Esophagus muscularis mucosa (tissue), 4 donors: Measurements from ENCODE around the gene RNASE7. TPM values are rescaled to one million over a fixed set of nuclear protein-coding genes. Genes with fewer than 3 reads are reported as not detected.

Experiments used
- DNase-seq: peaks from one replicate; pipeline ENCODE4 v3.0.0-alpha.2; 2017; ENCODE audit errors: extremely low spot score
- H3K27ac ChIP-seq, 4 donors: fragments of 200-600 bp; sonication (generic); replicated peaks in 1 of 4; 1 replicate in 3 of 4; 2 replicates in 1 of 4; pipeline ENCODE4 v1.5.1; 2016 to 2019; ENCODE audit warnings: mild to moderate bottlenecking in 1 of 4
- H3K27me3 ChIP-seq, 4 donors: fragments of 200-600 bp; sonication (generic); one replicate each; pipeline versions ENCODE4 v1.5.1 to v1.6.0; 2016 to 2019
- H3K36me3 ChIP-seq, 4 donors: fragments of 200-600 bp; sonication (generic); one replicate each; pipeline ENCODE4 v1.5.1; 2016 to 2019
- H3K4me1 ChIP-seq, 4 donors: fragments of 200-600 bp; sonication (generic); one replicate each; pipeline ENCODE4 v1.5.1; 2016 to 2019
- H3K4me3 ChIP-seq, 4 donors: fragments of 200-600 bp; sonication (generic); 1 replicate in 2 of 4; 2 replicates in 2 of 4; pipeline ENCODE4 v1.5.1; 2016 to 2019; ENCODE audit warnings: mild to moderate bottlenecking in 4 of 4, moderate library complexity in 1 of 4
- H3K9me3 ChIP-seq, 4 donors: fragments of 200-600 bp; sonication (generic); 1 replicate in 3 of 4; 2 replicates in 1 of 4; pipeline ENCODE4 v1.5.1; 2016 to 2019
- EP300 ChIP-seq: sonication (generic); formaldehyde crosslinking; IDR thresholded peaks from one replicate; pipeline ENCODE4 v1.6.1; 2017; ENCODE audit warnings: antibody characterized with exemption
- POLR2A ChIP-seq: fragments of 450-650 bp; IDR thresholded peaks from one replicate; pipeline ENCODE4 v1.6.1; 2017; ENCODE audit warnings: antibody characterized with exemption, moderate library complexity, mild to moderate bottlenecking, low read depth
- POLR2AphosphoS5 ChIP-seq, 2 donors: sonication (generic); formaldehyde crosslinking; IDR thresholded peaks; one replicate each; pipeline ENCODE4 v1.6.1; 2017; ENCODE audit warnings: antibody characterized with exemption in 2 of 2
- WGBS: methylation state at CpG from one replicate; pipeline ENCODE4 v1.1.5; 2018; 5-methylcytosine and 5-hydroxymethylcytosine counted together
- intact Hi-C: fragments of 100-400 bp; cut with DNase I; formaldehyde crosslinking; loops from one replicate; pipeline ENCODE4 v1.15.1; 2023
- total RNA-seq, 4 donors: library from RNA; depleted of rRNA; stranded (reverse); fragments of >200 nt; gene quantifications; one replicate each; pipeline versions ENCODE4 v1.1.0 to v1.2.1, GENCODE V29; 2016
- TF ChIP-seq, protein P1 (sequence below), 3 experiments: fragments of 200-600 bp in 2 of 3; fragments of 450-650 bp in 1 of 3; sonication (generic) in 2 of 3; IDR thresholded peaks; one replicate each; pipeline ENCODE4 v1.5.1; 2017 to 2019; ENCODE audit warnings: antibody characterized with exemption in 3 of 3, mild to moderate bottlenecking in 2 of 3, moderate library complexity in 1 of 3

The RNASE7 gene
- total RNA-seq, 4 donors from 2014 or later: not detected

GRCh38 chr14:21017528-21018245 is 24.5 kb upstream of the RNASE7 start:
- Histone ChIP-seq H3K36me3 (peaks cover 23 to 64% (median 62%) of the 10 kb centered on the region in 4 donors), H3K4me1 (peaks cover 0 to 52% (median 25%) of the 10 kb centered on the region in 4 donors), H3K27ac (peak overlapping the region in 1 of 4 donors; percentile 7), H3K9me3 (no peaks in the 10 kb centered on the region), H3K27me3 (no peaks in the 10 kb centered on the region), H3K4me3 (no peak overlapping the region)
- TF ChIP-seq EP300 (no peak), POLR2AphosphoS5 (IDR thresholded peaks at IDR 0.05) (no peak), POLR2A (no peak)
- TF ChIP-seq, protein P1, sequence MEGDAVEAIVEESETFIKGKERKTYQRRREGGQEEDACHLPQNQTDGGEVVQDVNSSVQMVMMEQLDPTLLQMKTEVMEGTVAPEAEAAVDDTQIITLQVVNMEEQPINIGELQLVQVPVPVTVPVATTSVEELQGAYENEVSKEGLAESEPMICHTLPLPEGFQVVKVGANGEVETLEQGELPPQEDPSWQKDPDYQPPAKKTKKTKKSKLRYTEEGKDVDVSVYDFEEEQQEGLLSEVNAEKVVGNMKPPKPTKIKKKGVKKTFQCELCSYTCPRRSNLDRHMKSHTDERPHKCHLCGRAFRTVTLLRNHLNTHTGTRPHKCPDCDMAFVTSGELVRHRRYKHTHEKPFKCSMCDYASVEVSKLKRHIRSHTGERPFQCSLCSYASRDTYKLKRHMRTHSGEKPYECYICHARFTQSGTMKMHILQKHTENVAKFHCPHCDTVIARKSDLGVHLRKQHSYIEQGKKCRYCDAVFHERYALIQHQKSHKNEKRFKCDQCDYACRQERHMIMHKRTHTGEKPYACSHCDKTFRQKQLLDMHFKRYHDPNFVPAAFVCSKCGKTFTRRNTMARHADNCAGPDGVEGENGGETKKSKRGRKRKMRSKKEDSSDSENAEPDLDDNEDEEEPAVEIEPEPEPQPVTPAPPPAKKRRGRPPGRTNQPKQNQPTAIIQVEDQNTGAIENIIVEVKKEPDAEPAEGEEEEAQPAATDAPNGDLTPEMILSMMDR (IDR thresholded peaks at IDR 0.05): no peak
- intact Hi-C loops: loop anchor here (5.0 kb wide), 1 partner anchor 75 kb away; no protein-coding TSS in a partner anchor
- no peak for DNase-seq
- 71% methylated on average over 28 of the region's 28 CpGs for WGBS

DNA sequence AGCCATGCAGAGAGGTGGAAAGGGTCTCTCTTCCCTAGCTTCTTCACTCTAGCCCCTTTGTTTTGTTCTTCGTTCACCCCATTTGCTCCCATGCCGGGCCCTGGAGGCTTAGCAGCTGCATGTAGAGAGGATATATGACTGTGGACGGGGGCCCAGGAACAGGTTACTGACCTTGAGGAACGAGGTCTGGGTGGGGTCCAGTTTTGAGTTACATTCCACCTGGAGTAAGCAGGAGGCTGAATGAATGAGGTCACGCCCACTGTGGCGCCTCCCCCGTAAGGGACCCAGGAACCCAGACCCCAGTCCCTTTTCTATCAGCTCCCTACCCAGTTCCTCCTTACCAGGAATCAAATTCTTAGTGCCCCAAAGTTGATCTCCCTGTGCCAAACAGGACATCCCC is 23.9 kb upstream of the RNASE7 start:
- no peaks in the 10 kb centered on the region for H3K27me3 ChIP-seq
- intact Hi-C loops: loop anchor here (5.0 kb wide), 1 partner anchor 74 kb away; no protein-coding TSS in a partner anchor
- H3K36me3 ChIP-seq: peaks cover 23 to 64% (median 62%) of the 10 kb centered on the region in 4 donors
- 88% methylated on average over 7 of the region's 7 CpGs for WGBS
- TF ChIP-seq POLR2AphosphoS5 (IDR thresholded peaks at IDR 0.05) (no peak), EP300 (no peak)
- peaks cover 5 to 58% (median 31%) of the 10 kb centered on the region in 4 donors for H3K4me1 ChIP-seq
- H3K9me3 ChIP-seq: no peaks in the 10 kb centered on the region
- DNase-seq: no peak
- H3K4me3 ChIP-seq: no peak overlapping the region
- H3K27ac ChIP-seq: peak overlapping the region in 1 of 4 donors; percentile 7

- no peaks in the 10 kb centered on the region for H3K9me3 ChIP-seq
- intact Hi-C loops: loop anchor here (5.0 kb wide), 1 partner anchor 74 kb away; no protein-coding TSS in a partner anchor
- 94% methylated on average over 3 of the region's 3 CpGs for WGBS
- no peak overlapping the region for H3K4me3 ChIP-seq
- DNase-seq: no peak
- H3K27me3 ChIP-seq: no peaks in the 10 kb centered on the region
- H3K27ac ChIP-seq: no peak overlapping the region
- H3K4me1 ChIP-seq: peaks cover 10 to 63% (median 36%) of the 10 kb centered on the region in 4 donors
- peaks cover 23 to 64% (median 62%) of the 10 kb centered on the region in 4 donors for H3K36me3 ChIP-seq
- TF ChIP-seq POLR2AphosphoS5 (IDR thresholded peaks at IDR 0.05) (no peak), POLR2A (no peak), EP300 (no peak)
- TF ChIP-seq, protein P1 (IDR thresholded peaks at IDR 0.05): no peak
Observed at GRCh38 chr14:21018781-21019180, 23.4 kb upstream of the RNASE7 start.

DNA sequence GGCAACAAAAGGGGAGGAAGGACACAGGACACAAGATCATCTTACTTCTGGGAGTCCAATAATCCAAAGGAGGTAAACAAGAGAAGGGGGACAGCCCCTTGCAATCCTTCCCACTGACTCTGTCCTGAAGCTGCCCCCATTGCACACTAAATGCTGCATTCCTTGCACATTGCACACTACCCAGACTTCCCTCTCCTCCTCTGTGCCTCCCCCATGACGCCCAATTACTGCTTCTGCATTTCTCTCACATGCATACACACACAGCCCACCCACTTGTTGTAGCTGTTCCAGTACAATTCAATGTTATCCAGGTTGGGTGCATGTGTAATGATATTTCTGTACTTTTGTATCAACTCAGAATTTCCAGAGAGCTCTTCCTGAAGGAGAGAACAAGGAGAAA is 22.8 kb upstream of the RNASE7 start:
- Histone ChIP-seq H3K4me1 (peaks cover 14 to 69% (median 42%) of the 10 kb centered on the region in 4 donors), H3K27me3 (no peaks in the 10 kb centered on the region), H3K4me3 (no peak overlapping the region), H3K9me3 (no peaks in the 10 kb centered on the region), H3K27ac (no peak overlapping the region), H3K36me3 (peaks cover 23 to 64% (median 62%) of the 10 kb centered on the region in 4 donors)
- DNase-seq: no peak
- WGBS: 50% methylated on average over 1 of the region's 1 CpG
- intact Hi-C loops: loop anchor here (5.0 kb wide), 1 partner anchor 73 kb away; no protein-coding TSS in a partner anchor
- TF ChIP-seq POLR2AphosphoS5 (IDR thresholded peaks at IDR 0.05) (no peak), POLR2A (no peak), EP300 (no peak)
- TF ChIP-seq, protein P1 (IDR thresholded peaks at IDR 0.05): no peak

GRCh38 chr14:21020977-21021545 is 21.1 kb upstream of the RNASE7 start:
- Histone ChIP-seq H3K36me3 (peaks cover 23 to 62% (median 61%) of the 10 kb centered on the region in 4 donors), H3K9me3 (no peaks in the 10 kb centered on the region), H3K4me3 (no peak overlapping the region), H3K27me3 (no peaks in the 10 kb centered on the region), H3K27ac (peak overlapping the region; percentile 4 to 22 (median 10)), H3K4me1 (peaks cover 19 to 72% (median 46%) of the 10 kb centered on the region in 4 donors)
- TF ChIP-seq, protein P1 (IDR thresholded peaks at IDR 0.05): no peak
- no peak for TF ChIP-seq EP300
- TF ChIP-seq POLR2A: no peak
- TF ChIP-seq POLR2AphosphoS5 (IDR thresholded peaks at IDR 0.05): no peak
- DNase-seq: no peak
- intact Hi-C loops: no loop called here
- 83% methylated on average over 5 of the region's 5 CpGs for WGBS
